SK-N-SH (cell line): ENCODE results near the gene CYTH4. TPM values are rescaled to one million over a fixed set of nuclear protein-coding genes. Genes with fewer than 3 reads are reported as not detected.

ENCODE experiments used
- CTCF ChIA-PET: fragments of 300-600, 350-600 bp; formaldehyde crosslinking; extraction: SDS; loops from one replicate; lab custom pipeline; 2021; lab: Yijun Ruan, JAX
- POLR2A ChIA-PET: fragments of 350-600 bp; sonication (Branson Sonifier 250); formaldehyde crosslinking; extraction: SDS; loops from one replicate; lab custom pipeline; 2020; ENCODE audit warnings: antibody characterized with exemption, inconsistent platforms; lab: Yijun Ruan, JAX
- DNase-seq: peaks from one replicate; pipeline ENCODE4 v3.0.0; 2012
- H2AFZ ChIP-seq: fragments of 200-600 bp; sonication (generic); 2 replicates; pipeline ENCODE4 v1.8.1; 2016; ENCODE audit warnings: antibody characterized with exemption, mild to moderate bottlenecking, low read depth
- H3F3A ChIP-seq: fragments of 200-600 bp; sonication (generic); replicated peaks from 2 replicates; pipeline ENCODE3; 2016; ENCODE audit warnings: antibody characterized with exemption, mild to moderate bottlenecking; ENCODE audit not compliant: insufficient read depth
- H3K27ac ChIP-seq, 2 experiments: fragments of 200-500 bp in 1 of 2; fragments of 200-600 bp in 1 of 2; sonication (Bioruptor generic) in 1 of 2; sonication (generic), shearing (Covaris generic) in 1 of 2; 2 replicates each; pipeline versions ENCODE4 v1.5.1 to v1.6.1; 2014 to 2016; ENCODE audit warnings: low read depth in 2 of 2, inconsistent platforms in 1 of 2, low read length in 1 of 2, mild to moderate bottlenecking in 1 of 2, mixed read lengths in 1 of 2
- H3K27me3 ChIP-seq: fragments of 200-600 bp; sonication (generic), shearing (Covaris generic); 2 replicates; pipeline ENCODE4 v1.6.1; 2016; ENCODE audit warnings: mixed run types; ENCODE audit not compliant: insufficient read depth
- H3K36me3 ChIP-seq, 2 experiments: fragments of 200-500 bp in 1 of 2; fragments of 200-600 bp in 1 of 2; sonication (Bioruptor generic) in 1 of 2; sonication (generic) in 1 of 2; replicated peaks in 1 of 2; 2 replicates each; pipeline versions ENCODE3 to v1.5.1; 2014 to 2016; ENCODE audit warnings: low read length in 1 of 2, mild to moderate bottlenecking in 1 of 2; ENCODE audit not compliant: insufficient read depth in 2 of 2, control insufficient read depth in 1 of 2
- H3K4me1 ChIP-seq, 2 experiments: fragments of 200-500 bp in 1 of 2; fragments of 200-600 bp in 1 of 2; sonication (Bioruptor generic) in 1 of 2; sonication (generic), shearing (Covaris generic) in 1 of 2; 2 replicates each; pipeline versions ENCODE4 v1.5.1 to v1.6.1; 2014 to 2016; ENCODE audit warnings: low read depth in 1 of 2, low read length in 1 of 2, mixed run types in 1 of 2; ENCODE audit not compliant: insufficient read depth in 2 of 2, control insufficient read depth in 1 of 2
- H3K4me2 ChIP-seq: fragments of 200-600 bp; sonication (generic), shearing (Covaris generic); 2 replicates; pipeline ENCODE4 v1.6.1; 2017; ENCODE audit warnings: mixed run types
- H3K4me3 ChIP-seq, 2 experiments: fragments of 200-500 bp in 1 of 2; fragments of 200-600 bp in 1 of 2; sonication (Bioruptor generic) in 1 of 2; sonication (generic), shearing (Covaris generic) in 1 of 2; 2 replicates each; pipeline versions ENCODE4 v1.5.1 to v1.8.1; 2014 to 2016; ENCODE audit warnings: low read depth in 2 of 2, inconsistent platforms in 1 of 2, low read length in 1 of 2, mild to moderate bottlenecking in 1 of 2, mixed read lengths in 1 of 2, moderate library complexity in 1 of 2
- H3K79me2 ChIP-seq: fragments of 200-600 bp; sonication (generic); 2 replicates; pipeline ENCODE4 v1.8.1; 2017; ENCODE audit warnings: mild to moderate bottlenecking; ENCODE audit not compliant: insufficient read depth
- H3K9ac ChIP-seq: fragments of 200-600 bp; sonication (generic); 2 replicates; pipeline ENCODE4 v1.6.1; 2017; ENCODE audit warnings: mixed run types
- H3K9me2 ChIP-seq: fragments of 200-600 bp; sonication (generic); 2 replicates; pipeline ENCODE4 v1.6.1; 2017; ENCODE audit warnings: mixed run types
- H3K9me3 ChIP-seq: fragments of 200-600 bp; sonication (generic); 2 replicates; pipeline ENCODE4 v1.6.1; 2017; ENCODE audit warnings: mixed run types, mild to moderate bottlenecking, moderate library complexity
- H4K20me1 ChIP-seq: fragments of 200-600 bp; sonication (generic); 2 replicates; pipeline ENCODE4 v1.6.1; 2017; ENCODE audit warnings: mild to moderate bottlenecking, mixed run types; ENCODE audit not compliant: insufficient read depth
- CHD2 ChIP-seq: fragments of 150-350 bp; IDR thresholded peaks from 2 replicates; pipeline ENCODE4 v1.6.1; 2018; ENCODE audit warnings: low read length; ENCODE audit not compliant: partially characterized antibody
- CTCF ChIP-seq: fragments of 200-600 bp; sonication (generic); IDR thresholded peaks from 2 replicates; pipeline ENCODE4 v1.6.1; 2017; ENCODE audit warnings: antibody characterized with exemption, mild to moderate bottlenecking, moderate library complexity
- FOSL2 ChIP-seq: IDR thresholded peaks from 2 replicates; pipeline ENCODE4 v1.4.0; 2012; ENCODE audit warnings: low read depth, mild to moderate bottlenecking, moderate library complexity, borderline replicate concordance
- FOXJ3 ChIP-seq: sonication (generic); formaldehyde crosslinking; IDR thresholded peaks from 2 replicates; pipeline ENCODE4 v1.5.1; 2020; ENCODE audit warnings: mild to moderate bottlenecking, missing genetic modification reagents
- NFIC ChIP-seq: IDR thresholded peaks from 2 replicates; pipeline ENCODE4 v1.4.0; 2012; ENCODE audit warnings: borderline replicate concordance
- NRF1 ChIP-seq: IDR thresholded peaks from 2 replicates; pipeline ENCODE4 v1.6.1; 2012; ENCODE audit warnings: low read depth, mild to moderate bottlenecking, low read length
- POLR2AphosphoS5 ChIP-seq: IDR thresholded peaks from 2 replicates; pipeline ENCODE4 v1.6.1; 2012; ENCODE audit warnings: low read depth, low read length
- RAD21 ChIP-seq: IDR thresholded peaks from 2 replicates; pipeline ENCODE4 v1.6.1; 2012; ENCODE audit warnings: mild to moderate bottlenecking, low read length
- SMC3 ChIP-seq: IDR thresholded peaks from 2 replicates; pipeline ENCODE4 v1.6.1; 2012; ENCODE audit warnings: low read depth, low read length, improper control_type of control experiment
- TAF1 ChIP-seq: IDR thresholded peaks from 2 replicates; pipeline ENCODE4 v1.6.1; 2012; ENCODE audit warnings: low read depth, mild to moderate bottlenecking, low read length, moderate library complexity, borderline replicate concordance
- WGBS: methylation state at CpG from one replicate; pipeline ENCODE4 v1.1.6; 2017; ENCODE audit warnings: low lambda C conversion rate; 5-methylcytosine and 5-hydroxymethylcytosine counted together
- polyA plus RNA-seq, 3 experiments: library from polyadenylated mRNA; depleted of rRNA; stranded (reverse); fragments of >200 nt; gene quantifications; 2 replicates each; pipeline ENCODE4 v1.2.3, GENCODE V29; 2012
- TF ChIP-seq, protein P1 (sequence below): fragments of 150-350 bp; IDR thresholded peaks from 2 replicates; pipeline ENCODE4 v1.6.1; 2017; ENCODE audit warnings: antibody characterized with exemption, low read length, low read depth, borderline replicate concordance
- TF ChIP-seq, protein P2 (sequence below): IDR thresholded peaks from 2 replicates; pipeline ENCODE4 v1.4.0; 2012; ENCODE audit warnings: low read depth, borderline replicate concordance
- TF ChIP-seq, protein P3 (sequence below): fragments of 150-350 bp; IDR thresholded peaks from 2 replicates; pipeline ENCODE4 v1.6.1; 2016; ENCODE audit warnings: mild to moderate bottlenecking, low read depth, low read length
- TF ChIP-seq, protein P4 (sequence below): IDR thresholded peaks from 2 replicates; pipeline ENCODE4 v1.4.0; 2012; ENCODE audit warnings: low read depth, borderline replicate concordance

CYTH4 gene
- polyA plus RNA-seq, 1 of the 3 experiments (the other 2 are of a cell fraction): 0.07 TPM

GRCh38 chr22:37318364-37319109 lies 36.2 kb downstream of the CYTH4 start:
- H3F3A ChIP-seq: no peaks in the 10 kb centered on the region
- no peak overlapping the region for H3K9ac ChIP-seq
- no peak overlapping the region for H2AFZ ChIP-seq
- H3K79me2 ChIP-seq: no peaks in the 10 kb centered on the region
- no peak overlapping the region for H3K27ac ChIP-seq
- ChIA-PET POLR2A (no interaction called here), CTCF (interaction anchor here (0.9 to 17.3 kb wide), 17 partner anchors 9 to 274 kb away, joined by 3 to 287 read pairs (median 8); partner anchors contain the start of gene ELFN2)
- WGBS: 91% methylated on average over 17 of the region's 18 CpGs
- H3K9me2 ChIP-seq: no peaks in the 10 kb centered on the region
- H3K36me3 ChIP-seq: no peaks in the 10 kb centered on the region
- H3K4me1 ChIP-seq: no peaks in the 10 kb centered on the region
- TF ChIP-seq NRF1: no peak
- TF ChIP-seq CTCF: peak; percentile 23
- TF ChIP-seq TAF1: no peak
- no peak for TF ChIP-seq FOXJ3 (CRISPR knock-in tag)
- TF ChIP-seq, protein P1, sequence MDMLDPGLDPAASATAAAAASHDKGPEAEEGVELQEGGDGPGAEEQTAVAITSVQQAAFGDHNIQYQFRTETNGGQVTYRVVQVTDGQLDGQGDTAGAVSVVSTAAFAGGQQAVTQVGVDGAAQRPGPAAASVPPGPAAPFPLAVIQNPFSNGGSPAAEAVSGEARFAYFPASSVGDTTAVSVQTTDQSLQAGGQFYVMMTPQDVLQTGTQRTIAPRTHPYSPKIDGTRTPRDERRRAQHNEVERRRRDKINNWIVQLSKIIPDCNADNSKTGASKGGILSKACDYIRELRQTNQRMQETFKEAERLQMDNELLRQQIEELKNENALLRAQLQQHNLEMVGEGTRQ: no peak
- no peak for TF ChIP-seq POLR2AphosphoS5
- TF ChIP-seq, protein P2, sequence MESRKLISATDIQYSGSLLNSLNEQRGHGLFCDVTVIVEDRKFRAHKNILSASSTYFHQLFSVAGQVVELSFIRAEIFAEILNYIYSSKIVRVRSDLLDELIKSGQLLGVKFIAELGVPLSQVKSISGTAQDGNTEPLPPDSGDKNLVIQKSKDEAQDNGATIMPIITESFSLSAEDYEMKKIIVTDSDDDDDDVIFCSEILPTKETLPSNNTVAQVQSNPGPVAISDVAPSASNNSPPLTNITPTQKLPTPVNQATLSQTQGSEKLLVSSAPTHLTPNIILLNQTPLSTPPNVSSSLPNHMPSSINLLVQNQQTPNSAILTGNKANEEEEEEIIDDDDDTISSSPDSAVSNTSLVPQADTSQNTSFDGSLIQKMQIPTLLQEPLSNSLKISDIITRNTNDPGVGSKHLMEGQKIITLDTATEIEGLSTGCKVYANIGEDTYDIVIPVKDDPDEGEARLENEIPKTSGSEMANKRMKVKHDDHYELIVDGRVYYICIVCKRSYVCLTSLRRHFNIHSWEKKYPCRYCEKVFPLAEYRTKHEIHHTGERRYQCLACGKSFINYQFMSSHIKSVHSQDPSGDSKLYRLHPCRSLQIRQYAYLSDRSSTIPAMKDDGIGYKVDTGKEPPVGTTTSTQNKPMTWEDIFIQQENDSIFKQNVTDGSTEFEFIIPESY: no peak
- TF ChIP-seq SMC3: peak; percentile 20; the same call in 1 of the 2 replicates
- TF ChIP-seq, protein P3, sequence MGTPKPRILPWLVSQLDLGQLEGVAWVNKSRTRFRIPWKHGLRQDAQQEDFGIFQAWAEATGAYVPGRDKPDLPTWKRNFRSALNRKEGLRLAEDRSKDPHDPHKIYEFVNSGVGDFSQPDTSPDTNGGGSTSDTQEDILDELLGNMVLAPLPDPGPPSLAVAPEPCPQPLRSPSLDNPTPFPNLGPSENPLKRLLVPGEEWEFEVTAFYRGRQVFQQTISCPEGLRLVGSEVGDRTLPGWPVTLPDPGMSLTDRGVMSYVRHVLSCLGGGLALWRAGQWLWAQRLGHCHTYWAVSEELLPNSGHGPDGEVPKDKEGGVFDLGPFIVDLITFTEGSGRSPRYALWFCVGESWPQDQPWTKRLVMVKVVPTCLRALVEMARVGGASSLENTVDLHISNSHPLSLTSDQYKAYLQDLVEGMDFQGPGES: no peak
- TF ChIP-seq FOSL2: no peak
- TF ChIP-seq RAD21: peak; percentile 44
- TF ChIP-seq NFIC: no peak
- no peak for TF ChIP-seq CHD2
- TF ChIP-seq, protein P4, sequence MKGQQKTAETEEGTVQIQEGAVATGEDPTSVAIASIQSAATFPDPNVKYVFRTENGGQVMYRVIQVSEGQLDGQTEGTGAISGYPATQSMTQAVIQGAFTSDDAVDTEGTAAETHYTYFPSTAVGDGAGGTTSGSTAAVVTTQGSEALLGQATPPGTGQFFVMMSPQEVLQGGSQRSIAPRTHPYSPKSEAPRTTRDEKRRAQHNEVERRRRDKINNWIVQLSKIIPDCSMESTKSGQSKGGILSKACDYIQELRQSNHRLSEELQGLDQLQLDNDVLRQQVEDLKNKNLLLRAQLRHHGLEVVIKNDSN: no peak
- no peak for DNase-seq
- H3K4me2 ChIP-seq: no peak overlapping the region
- no peaks in the 10 kb centered on the region for H3K27me3 ChIP-seq
- H3K9me3 ChIP-seq: no peaks in the 10 kb centered on the region
- H3K4me3 ChIP-seq: no peak overlapping the region
- H4K20me1 ChIP-seq: no peaks in the 10 kb centered on the region
